Keratinocyte (primary cell): ENCODE measurements around the gene ABL2. TPM values are rescaled to one million over a fixed set of nuclear protein-coding genes. Genes with fewer than 3 reads are reported as not detected.
A peak's percentile ranks its signal among the peaks of the same experiment; 100 is the strongest.

Experiments
- DNase-seq: peaks from one replicate; pipeline ENCODE4 v3.0.0-alpha.2; 2011; ENCODE audit warnings: low read depth, missing footprints, low spot score
- FAIRE-seq: peaks from 2 replicates; lab custom pipeline; 2011; peaks lifted over from hg19 to GRCh38; lab: Jason Lieb, UNC
- H2AFZ ChIP-seq: 2 replicates; pipeline ENCODE4 v1.6.0; 2012; ENCODE audit warnings: low read length, control low read depth, inconsistent platforms; ENCODE audit not compliant: control insufficient read depth
- H3K27ac ChIP-seq: 2 replicates; pipeline ENCODE4 v1.5.1; 2011; ENCODE audit warnings: low read length; ENCODE audit not compliant: control insufficient read depth, insufficient read depth
- H3K27me3 ChIP-seq: 3 replicates; pipeline ENCODE4 v1.6.0; 2011; ENCODE audit warnings: low read length; ENCODE audit not compliant: control insufficient read depth, insufficient read depth; ENCODE audit errors: extremely low read depth
- H3K36me3 ChIP-seq, 2 experiments: 2 replicates in 1 of 2; 3 replicates in 1 of 2; pipeline ENCODE4 v1.5.1; 2011; ENCODE audit warnings: low read length in 2 of 2, mild to moderate bottlenecking in 1 of 2; ENCODE audit not compliant: control insufficient read depth in 2 of 2, insufficient read depth in 2 of 2; ENCODE audit errors: extremely low read depth in 1 of 2
- H3K4me1 ChIP-seq: 3 replicates; pipeline ENCODE4 v1.5.1; 2011; ENCODE audit warnings: low read length; ENCODE audit not compliant: control insufficient read depth, insufficient read depth; ENCODE audit errors: extremely low read depth
- H3K4me2 ChIP-seq: 3 replicates; pipeline ENCODE4 v1.6.0; 2011; ENCODE audit warnings: low read depth, low read length; ENCODE audit not compliant: control insufficient read depth, insufficient read depth; ENCODE audit errors: extremely low read depth
- H3K4me3 ChIP-seq, 3 experiments: fragments of 200-600 bp in 1 of 3; sonication (generic) in 1 of 3; 2 replicates in 2 of 3; 3 replicates in 1 of 3; pipeline ENCODE4 v1.5.1; 2011 to 2016; ENCODE audit warnings: low read length in 3 of 3, mild to moderate bottlenecking in 3 of 3, control low read depth in 2 of 3, inconsistent platforms in 1 of 3, low read depth in 1 of 3, mixed read lengths in 1 of 3, mixed run types in 1 of 3, moderate library complexity in 1 of 3; ENCODE audit not compliant: control insufficient read depth in 2 of 3, insufficient read depth in 2 of 3; ENCODE audit errors: extremely low read depth in 1 of 3
- H3K79me2 ChIP-seq: 2 replicates; pipeline ENCODE4 v1.6.0; 2012; ENCODE audit warnings: low read length; ENCODE audit not compliant: control insufficient read depth, insufficient read depth
- H3K9ac ChIP-seq: 3 replicates; pipeline ENCODE4 v1.6.0; 2011; ENCODE audit warnings: low read length; ENCODE audit not compliant: control insufficient read depth, insufficient read depth; ENCODE audit errors: extremely low read depth
- H3K9me1 ChIP-seq: 3 replicates; pipeline ENCODE4 v1.6.0; 2011; ENCODE audit warnings: low read length; ENCODE audit not compliant: control insufficient read depth, insufficient read depth; ENCODE audit errors: extremely low read depth
- H3K9me3 ChIP-seq: 2 replicates; pipeline ENCODE4 v1.5.1; 2012; ENCODE audit warnings: low read depth, low read length; ENCODE audit not compliant: control insufficient read depth
- H4K20me1 ChIP-seq: 3 replicates; pipeline ENCODE4 v1.6.0; 2011; ENCODE audit warnings: low read length; ENCODE audit not compliant: control insufficient read depth, insufficient read depth; ENCODE audit errors: extremely low read depth
- EZH2 ChIP-seq: IDR thresholded peaks from one replicate; pipeline ENCODE4 v1.6.1; 2012; ENCODE audit warnings: inconsistent platforms, mild to moderate bottlenecking, low read length, moderate library complexity
- dilution Hi-C: fragments of 300-500 bp; cut with MboI; formaldehyde crosslinking; loops from one replicate; pipeline ENCODE4 v1.7.0; 2020; ENCODE audit warnings: low sequenced_read_pairs; ENCODE audit not compliant: extremely low pct_ligation_motif_present
- polyA plus RNA-seq, 5 experiments: library from polyadenylated mRNA; depleted of rRNA in 3 of 5; stranded (reverse) in 3 of 5; stranded (forward) in 1 of 5; unstranded in 1 of 5; fragments of >200 nt; gene quantifications; 1 replicate in 1 of 5; 2 replicates in 3 of 5; 3 replicates in 1 of 5; pipeline versions ENCODE4 v1.2.1 to v1.2.3, GENCODE V29; 2011 to 2012; ENCODE audit warnings: missing spikeins in 2 of 5, low read depth in 1 of 5, low replicate concordance in 1 of 5
- TF ChIP-seq, protein P1 (sequence below), 3 experiments: IDR thresholded peaks in 1 of 3; conservative IDR thresholded peaks in 1 of 3; optimal IDR thresholded peaks in 1 of 3; 2 replicates in 2 of 3; 3 replicates in 1 of 3; pipeline versions ENCODE3 to v1.5.1; 2011; ENCODE audit warnings: low read length in 3 of 3, mild to moderate bottlenecking in 3 of 3, moderate library complexity in 2 of 3, control low read depth in 1 of 3, inconsistent platforms in 1 of 3; ENCODE audit not compliant: insufficient read depth in 2 of 3; ENCODE audit errors: extremely low read depth in 1 of 3

ABL2 gene
- polyA plus RNA-seq, 1 donor (not counting 4 experiments of a cell fraction or from before 2014, with no cell fraction given): 37.6 TPM

GRCh38 chr1:179143322-179143721 lies 86.2 kb downstream of the ABL2 start:
- Histone ChIP-seq H2AFZ (no peak overlapping the region), H3K4me2 (peak overlapping the region; percentile 58), H3K27ac (peak overlapping the region; percentile 94), H3K36me3 (peaks cover 9 to 15% of the 10 kb centered on the region in 2 experiments), H3K4me1 (peaks cover 38% of the 10 kb centered on the region), H4K20me1 (peaks cover 7% of the 10 kb centered on the region), H3K9ac (peak overlapping the region; percentile 92), H3K27me3 (no peaks in the 10 kb centered on the region), H3K9me1 (no peaks in the 10 kb centered on the region), H3K9me3 (no peaks in the 10 kb centered on the region), H3K79me2 (peaks cover 56% of the 10 kb centered on the region), H3K4me3 (peak overlapping the region in 1 of 3 experiments; percentile 85)
- DNase-seq: no peak
- peak; percentile 26 for FAIRE-seq
- TF ChIP-seq EZH2: no peak
- TF ChIP-seq, protein P1, sequence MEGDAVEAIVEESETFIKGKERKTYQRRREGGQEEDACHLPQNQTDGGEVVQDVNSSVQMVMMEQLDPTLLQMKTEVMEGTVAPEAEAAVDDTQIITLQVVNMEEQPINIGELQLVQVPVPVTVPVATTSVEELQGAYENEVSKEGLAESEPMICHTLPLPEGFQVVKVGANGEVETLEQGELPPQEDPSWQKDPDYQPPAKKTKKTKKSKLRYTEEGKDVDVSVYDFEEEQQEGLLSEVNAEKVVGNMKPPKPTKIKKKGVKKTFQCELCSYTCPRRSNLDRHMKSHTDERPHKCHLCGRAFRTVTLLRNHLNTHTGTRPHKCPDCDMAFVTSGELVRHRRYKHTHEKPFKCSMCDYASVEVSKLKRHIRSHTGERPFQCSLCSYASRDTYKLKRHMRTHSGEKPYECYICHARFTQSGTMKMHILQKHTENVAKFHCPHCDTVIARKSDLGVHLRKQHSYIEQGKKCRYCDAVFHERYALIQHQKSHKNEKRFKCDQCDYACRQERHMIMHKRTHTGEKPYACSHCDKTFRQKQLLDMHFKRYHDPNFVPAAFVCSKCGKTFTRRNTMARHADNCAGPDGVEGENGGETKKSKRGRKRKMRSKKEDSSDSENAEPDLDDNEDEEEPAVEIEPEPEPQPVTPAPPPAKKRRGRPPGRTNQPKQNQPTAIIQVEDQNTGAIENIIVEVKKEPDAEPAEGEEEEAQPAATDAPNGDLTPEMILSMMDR (optimal IDR thresholded peaks at IDR 0.05 in 1 of 3, IDR thresholded peaks at IDR 0.05 in 1 of 3, conservative IDR thresholded peaks at IDR 0.05 in 1 of 3; ENCODE audit: extremely low read depth in 1 of 3, insufficient read depth in 2 of 3, low read length in 3 of 3): no peak
- dilution Hi-C loops: no loop called here

GRCh38 chr1:179142889-179143299 lies 86.6 kb downstream of the ABL2 start:
- Histone ChIP-seq H3K27me3 (no peaks in the 10 kb centered on the region), H3K36me3 (peaks cover 8 to 18% of the 10 kb centered on the region in 2 experiments), H3K4me1 (peaks cover 42% of the 10 kb centered on the region), H3K4me2 (peak overlapping the region; percentile 58), H4K20me1 (peaks cover 10% of the 10 kb centered on the region), H3K27ac (peak overlapping the region; percentile 94), H3K79me2 (peaks cover 58% of the 10 kb centered on the region), H3K9me3 (no peaks in the 10 kb centered on the region), H3K9ac (peak overlapping the region; percentile 92), H3K9me1 (no peaks in the 10 kb centered on the region), H3K4me3 (peak overlapping the region; percentile 77 to 90 (median 85)), H2AFZ (no peak overlapping the region)
- DNase-seq (peak; percentile 81), FAIRE-seq (peak; percentile 98)
- dilution Hi-C loops: no loop called here
- TF ChIP-seq, protein P1 (optimal IDR thresholded peaks at IDR 0.05 in 1 of 3, IDR thresholded peaks at IDR 0.05 in 1 of 3, conservative IDR thresholded peaks at IDR 0.05 in 1 of 3; ENCODE audit: extremely low read depth in 1 of 3, insufficient read depth in 2 of 3, low read length in 3 of 3): no peak
- TF ChIP-seq EZH2: no peak
